DMS153 (cell line): ENCODE results near the gene LAMA2.

Experiments
- DNase-seq: peaks from one replicate; lab custom pipeline; 2025; lab: John Stamatoyannopoulos, UW

The LAMA2 gene

DNA sequence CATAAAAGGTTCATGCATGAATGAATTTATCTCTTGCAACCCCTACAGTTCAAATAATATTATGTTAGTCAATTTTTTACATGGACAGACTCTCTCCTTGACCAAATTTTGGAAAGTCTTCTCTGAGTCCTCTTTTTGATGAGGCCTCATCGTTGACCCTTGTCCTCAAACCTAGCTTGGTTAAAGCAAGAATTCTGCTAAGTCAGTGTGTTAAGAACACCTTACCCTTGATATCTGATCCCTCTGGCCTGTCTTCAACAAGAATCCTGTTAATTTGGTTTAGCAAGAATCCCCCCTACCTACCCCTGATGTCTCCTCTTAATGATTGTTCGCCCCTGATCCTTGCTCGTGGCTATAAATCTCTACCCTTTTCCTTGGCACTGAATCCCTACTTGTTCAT is 301.4 kb downstream of the LAMA2 start:
- no peak for DNase-seq

DNA sequence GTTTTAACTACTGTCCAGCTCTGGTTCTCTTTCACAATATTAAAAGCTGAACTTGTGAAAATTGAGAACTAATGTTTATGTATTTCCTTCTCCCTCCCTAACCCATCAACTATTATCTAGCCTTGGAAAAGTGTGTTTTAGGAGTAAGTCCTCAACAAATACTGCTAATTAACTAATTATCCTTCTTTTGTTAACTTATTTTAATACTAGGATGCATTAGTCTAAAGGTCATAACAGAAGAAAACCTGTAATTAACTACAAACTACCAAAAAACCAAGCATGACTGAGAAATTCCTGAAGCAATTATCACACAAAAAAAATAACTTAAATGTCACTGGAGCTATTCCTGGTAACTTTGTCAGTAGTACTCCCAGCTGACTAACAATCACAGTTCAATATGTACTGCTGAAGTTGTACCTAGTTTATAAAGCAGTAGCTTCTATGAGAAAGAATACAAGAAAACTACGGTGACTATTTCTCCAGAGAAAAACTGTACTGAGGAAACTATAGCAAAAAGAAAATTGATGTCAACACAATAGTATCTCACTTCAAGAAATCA is 301.9 kb downstream of the LAMA2 start:
- no peak for DNase-seq

DNA sequence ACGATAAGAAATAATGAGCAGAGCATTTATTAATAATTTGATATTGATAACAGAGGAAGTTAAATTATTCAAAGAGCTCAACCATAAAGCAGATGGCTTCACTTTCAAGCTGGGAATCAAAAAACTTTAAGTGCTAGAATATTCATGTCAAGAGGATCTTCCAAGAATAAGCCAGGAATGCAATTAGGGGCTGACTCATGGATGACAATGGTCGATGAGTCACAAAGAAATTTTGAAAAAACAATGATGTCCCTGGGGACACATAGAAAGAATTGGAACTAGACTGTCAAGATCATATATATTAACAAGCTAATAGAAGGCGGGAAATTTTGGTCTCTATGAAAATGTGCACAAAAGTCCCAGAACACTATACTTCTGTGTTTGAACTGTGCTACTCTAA is 304.1 kb downstream of the LAMA2 start:
- DNase-seq, result no peak

DNA sequence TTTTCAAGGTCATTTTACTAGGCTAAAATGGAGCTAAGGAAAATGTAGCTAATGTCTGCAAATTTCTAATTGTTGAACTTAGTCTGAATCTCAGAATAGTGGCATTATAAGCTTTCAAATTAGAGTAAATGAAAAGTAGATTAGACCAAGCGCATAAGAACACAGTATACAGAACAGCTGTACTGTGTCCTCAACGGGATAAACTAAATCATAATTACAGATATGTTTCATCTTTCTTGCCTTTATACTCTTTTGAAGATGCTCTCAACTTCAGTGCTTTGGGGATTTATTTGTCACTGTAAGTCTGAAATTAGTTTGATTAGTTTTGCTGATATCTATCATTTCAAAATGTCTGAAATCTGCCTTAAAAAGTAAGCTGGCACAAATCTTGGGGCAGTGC is 305.4 kb downstream of the LAMA2 start:
- DNase-seq, result no peak

DNA sequence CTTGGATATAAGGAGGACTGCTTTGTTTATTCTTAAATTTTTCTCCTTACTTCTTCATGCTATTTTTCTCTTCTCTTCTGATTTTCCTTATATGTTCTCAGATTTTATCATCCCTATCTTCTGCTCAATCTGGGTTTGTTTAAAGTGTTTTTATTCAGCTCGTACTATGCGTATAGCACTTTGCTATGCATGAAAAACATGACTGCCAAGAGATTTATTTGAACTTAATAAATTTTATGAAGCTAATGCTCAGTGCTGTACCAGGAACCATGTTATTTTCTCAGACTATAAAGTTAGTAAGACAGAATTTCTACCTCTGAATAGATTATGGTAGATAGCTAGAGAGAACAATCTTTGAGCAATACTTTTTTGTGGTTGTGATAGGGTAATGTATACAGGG is 305.9 kb downstream of the LAMA2 start:
- no peak for DNase-seq

DNA sequence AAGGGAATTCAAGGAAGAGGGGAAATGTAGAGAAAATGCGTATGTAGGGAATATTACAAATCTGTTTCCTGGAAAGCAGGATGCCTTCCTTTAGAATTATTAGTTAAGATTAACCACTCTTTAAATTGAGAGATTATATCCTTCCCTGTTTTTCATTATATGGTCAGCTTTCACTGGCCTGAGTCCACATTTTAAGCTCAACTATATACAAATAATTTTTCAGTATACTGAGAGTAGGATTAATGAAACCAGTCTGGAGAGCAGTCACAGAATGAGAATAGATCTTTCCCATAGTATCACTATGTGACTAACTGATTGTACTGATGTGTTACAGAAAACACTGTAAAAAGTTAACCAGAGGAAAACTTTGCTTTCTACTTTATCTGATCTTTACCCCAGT is 306.3 kb downstream of the LAMA2 start:
- DNase-seq, result no peak

DNA sequence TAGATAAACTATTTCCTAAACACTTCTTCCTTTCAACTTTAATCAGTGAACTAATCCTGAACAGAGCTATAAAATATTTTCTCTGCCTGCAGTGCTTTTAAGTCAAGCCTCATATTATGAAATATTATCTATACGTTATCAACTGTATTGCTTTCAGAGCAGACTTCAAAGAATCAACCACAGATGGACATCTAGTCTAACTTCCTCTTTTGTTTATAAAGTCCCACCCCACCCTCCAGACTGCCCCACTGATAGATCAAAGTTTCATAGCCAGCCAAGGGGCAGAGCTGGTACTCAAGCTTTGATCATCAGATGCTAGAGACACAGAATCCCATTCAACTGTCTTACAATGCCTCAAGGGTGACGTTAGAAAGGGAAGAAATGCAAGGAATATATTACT is 308.3 kb downstream of the LAMA2 start:
- DNase-seq, result no peak

DNA sequence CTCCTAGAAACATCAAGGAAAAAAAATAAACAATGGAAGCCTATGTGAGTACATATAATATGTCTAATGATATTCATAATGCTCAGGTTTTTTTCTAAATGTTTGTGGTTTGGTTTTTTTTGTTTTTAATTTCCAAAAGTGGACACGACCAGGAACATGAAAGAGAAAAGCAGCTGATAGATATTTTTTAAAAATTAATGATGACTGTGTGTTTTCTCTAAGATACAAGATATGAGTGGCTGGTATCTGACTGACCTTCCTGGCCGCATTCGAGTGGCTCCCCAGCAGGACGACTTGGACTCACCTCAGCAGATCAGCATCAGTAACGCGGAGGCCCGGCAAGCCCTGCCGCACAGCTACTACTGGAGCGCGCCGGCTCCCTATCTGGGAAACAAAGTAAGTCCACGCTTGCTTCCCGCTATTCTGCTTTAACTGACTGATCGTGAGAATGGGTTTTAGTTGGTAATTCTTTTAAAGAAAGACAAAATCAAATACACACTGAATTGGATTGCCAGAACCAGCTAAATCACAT is 309.6 kb downstream of the LAMA2 start:
- DNase-seq, result no peak

DNA sequence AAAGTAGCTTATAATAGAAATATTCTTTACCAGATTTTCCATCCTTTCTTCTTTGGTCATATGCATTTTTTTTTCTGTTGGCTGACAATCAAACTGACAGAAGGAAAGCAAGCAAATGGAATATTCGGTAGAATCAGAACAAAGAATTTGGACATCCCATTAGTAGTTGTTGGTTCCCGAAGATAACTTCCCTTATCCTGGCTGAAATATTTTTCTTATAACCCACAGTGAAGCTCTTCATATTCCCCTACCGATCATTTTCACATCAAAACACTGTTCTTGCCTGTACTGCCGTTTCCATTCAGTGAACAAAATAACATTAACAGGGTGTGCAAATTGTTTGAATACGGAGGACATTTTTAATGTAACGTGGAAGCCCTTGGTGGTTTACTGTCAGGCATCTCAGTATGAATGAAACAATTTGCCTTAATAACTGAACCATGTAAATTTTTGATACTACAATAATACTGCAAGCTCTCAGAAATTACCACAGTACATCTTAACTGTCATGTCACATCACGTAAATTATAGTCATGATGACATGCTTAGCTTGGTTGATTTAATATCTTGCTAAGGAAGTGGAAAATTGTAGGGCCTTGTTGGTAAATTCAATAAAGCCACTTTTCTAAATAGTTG is 311.5 kb downstream of the LAMA2 start:
- DNase-seq, result no peak

DNA sequence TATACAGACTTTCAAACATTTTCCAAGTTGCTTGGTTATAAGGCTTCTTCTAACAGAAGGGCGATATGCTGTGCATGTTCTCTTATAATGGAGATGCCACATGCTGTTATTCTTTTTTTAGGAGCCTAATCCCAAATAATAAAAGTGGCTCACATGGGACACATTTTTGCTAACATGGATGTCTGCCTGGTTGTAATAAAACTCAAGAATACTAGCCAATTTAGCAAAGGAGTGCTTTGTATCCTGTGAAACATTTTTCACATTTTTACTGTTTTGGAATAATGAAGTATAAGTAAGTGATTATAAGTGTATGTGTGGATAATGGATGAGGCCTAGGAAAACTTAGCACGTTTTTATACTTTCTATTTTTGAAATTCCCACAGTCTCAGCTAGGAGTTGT is 312.2 kb downstream of the LAMA2 start:
- no peak for DNase-seq

DNA sequence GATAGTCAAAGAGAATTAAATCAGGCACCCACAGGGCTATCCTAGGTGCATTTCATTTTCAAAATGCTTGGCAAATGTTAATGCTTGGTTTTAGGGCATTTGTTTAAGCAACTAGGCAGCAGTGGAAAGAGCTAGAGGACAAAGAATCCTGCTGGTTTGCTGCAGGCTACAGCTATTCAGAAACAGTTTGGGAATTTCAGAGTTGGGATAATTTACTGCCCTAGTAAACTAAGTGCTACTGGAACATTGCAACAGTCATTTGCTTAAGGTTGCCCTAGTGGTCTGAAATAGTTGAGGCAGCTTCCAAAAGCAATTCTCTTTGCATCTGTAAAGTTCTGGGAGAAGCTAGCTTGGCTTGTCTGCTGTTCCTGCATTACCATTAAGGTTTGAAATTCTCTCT is 312.7 kb downstream of the LAMA2 start:
- no peak for DNase-seq

DNA sequence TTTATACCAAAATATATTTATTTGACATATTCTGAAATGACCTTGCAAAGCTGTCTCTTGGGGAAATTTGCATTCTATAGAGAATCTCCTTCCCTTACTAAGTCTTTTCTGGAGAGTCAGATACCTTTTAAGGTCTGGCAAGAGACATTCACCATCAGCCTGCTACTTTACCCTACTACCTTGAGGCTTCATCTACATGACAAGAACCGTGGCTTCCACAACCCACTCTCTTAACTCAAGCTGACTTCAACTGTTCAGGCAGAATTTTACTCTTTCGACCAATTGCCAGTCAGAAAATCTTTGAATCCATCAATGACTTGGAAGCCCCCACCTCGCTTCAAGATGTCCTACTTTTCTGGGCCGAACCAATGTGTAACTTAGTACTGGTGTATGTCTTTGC is 314.2 kb downstream of the LAMA2 start:
- DNase-seq, result no peak

DNA sequence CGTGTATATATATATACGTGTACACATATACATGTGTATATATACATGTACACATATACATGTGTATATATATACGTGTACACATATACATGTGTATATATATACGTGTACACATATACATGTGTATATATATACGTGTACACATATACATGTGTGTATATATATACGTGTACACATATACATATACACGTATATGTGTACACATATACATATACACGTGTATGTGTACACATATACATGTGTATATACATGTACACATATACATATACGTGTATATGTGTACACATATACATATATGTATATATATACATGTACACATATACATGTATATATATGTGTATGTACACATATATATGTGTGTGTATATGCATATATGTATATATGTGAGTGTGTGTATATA is 317.2 kb downstream of the LAMA2 start:
- DNase-seq, result no peak

DNA sequence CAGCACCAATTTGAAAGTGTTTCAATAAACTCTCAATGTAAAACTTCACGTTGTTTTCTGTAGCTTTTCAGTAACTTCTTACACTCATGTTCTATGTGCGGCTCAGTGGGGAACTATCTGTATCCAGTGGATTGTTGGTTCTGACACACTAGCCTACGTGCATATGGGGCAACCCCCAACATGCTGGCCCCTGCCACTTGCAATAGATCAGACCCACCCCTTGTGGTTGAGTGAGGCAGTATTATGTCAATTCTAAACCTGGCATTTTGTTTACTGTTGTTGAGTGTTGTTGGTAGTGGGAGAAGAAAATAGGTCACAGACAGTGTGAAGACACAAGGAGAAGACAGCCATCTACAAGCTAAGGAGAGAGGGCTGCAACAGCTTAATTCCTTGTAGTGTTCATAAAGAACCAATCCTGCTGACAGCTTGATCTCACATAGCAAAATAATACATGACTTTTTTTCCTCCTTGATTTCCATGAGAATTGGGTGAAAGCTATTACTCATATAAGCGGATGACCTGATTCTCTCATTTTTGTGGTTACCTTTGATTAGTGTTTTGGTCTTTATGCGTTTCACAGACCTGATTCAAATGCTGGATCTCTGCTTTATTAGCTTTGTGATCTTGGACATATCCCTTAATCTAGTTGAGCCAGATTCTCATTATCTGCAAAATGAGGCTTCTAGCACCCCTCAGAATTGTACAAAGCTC is 320.4 kb downstream of the LAMA2 start:
- DNase-seq, result no peak

DNA sequence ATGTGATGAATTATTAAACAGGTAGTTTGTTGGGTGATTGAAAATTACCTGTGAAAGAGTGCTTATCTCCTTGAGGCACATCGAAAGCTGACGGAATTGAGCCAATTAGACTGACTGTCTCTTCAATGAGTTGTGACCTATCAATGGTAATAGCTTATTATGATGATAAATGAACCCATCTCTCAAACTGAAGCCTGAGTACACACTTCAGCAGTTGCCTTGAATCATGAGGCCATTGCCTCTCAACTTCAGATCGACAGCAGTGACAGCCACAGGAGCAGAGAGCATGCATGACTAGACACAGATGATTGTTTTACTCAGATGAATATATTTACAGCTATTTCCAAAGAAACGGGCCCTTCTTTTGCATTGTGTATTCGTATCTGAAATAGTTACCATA is 323.9 kb downstream of the LAMA2 start:
- DNase-seq, result peak; percentile 6

DNA sequence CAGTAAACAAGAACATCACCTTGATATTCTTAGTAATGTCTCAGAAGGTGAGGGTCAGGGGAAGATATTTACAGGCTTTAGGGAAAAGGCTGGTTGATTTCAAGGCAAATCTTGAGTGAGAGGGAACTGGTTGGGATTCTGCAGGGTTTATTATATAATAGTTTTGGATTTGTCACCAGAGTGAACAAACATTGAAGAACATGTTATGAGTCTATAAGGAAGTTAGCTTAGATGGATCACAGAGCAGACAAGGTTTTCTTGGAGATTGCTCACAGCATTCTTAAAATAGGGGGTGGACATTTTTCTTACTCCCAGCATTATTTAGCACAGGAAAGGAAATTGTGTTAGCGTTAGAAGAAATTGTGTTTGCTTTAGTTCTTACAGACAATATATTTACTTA is 324.9 kb downstream of the LAMA2 start:
- DNase-seq, result no peak

DNA sequence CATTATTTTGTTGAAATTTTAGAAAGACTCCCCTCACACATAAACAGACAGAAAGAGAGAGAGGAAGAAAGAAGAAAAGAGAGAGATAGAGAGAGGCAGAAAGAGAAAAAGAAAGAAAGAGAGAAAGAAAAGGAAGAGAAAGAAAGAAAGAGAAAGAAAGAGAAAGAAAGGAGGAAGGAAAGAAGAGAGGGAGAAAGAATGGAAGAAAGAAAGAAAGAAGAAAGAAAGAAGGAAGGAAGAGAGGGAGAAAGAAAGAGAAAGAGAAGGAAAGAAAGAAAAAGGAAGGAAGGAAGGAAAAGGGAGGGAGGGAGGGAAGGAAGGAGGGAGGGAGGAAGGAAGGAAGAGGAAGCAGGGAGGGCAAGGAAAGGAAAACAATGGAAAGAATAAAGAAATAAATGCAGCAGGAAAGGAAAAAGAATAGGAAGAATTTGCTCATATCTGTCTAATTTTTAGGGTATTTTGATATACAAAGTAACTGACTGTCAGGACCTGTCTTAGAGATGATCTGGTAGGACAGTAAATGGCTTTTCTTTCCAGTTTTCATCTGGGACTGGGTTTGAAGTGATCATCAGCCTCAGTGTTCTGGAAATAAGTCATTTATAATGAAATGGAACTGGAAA is 325.6 kb downstream of the LAMA2 start:
- no peak for DNase-seq

DNA sequence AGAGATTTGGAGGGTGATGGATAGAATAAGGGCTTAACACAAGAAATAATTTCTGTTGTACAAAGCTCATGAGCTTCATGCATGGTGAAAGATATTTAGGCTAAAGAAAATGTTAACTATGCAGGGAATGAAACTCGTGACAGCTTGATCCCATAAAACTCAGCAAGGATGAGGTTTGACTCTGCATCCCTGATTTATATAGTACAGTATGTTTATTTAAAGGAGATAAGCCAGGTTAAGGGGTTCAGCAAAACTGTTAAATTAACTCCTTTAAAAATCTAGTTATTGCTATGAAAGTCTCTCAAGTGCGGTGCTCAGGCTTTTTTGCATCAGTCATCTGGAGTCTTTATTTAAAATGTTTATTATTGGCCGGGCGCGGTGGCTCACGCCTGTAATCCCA is 326.4 kb downstream of the LAMA2 start:
- DNase-seq, result no peak

DNA sequence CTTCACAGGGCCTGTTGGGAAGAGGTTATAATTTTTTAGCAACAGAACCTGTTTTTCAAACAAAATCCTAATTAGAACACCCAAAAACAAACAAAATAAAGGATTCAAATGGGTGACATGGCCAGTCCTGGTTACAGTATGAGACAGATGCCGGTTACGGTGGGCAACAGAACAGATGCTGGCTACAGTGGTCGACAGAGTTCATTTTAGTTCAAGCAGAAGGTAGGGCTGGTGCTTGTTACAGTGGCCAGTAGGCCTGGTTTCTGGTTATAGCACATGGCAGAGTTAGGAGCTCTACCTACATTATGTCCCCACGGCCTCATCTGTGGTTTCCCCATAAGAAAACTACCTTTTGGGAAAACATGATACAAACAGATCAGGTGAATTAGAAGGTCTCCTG is 327.7 kb downstream of the LAMA2 start:
- DNase-seq, result no peak

DNA sequence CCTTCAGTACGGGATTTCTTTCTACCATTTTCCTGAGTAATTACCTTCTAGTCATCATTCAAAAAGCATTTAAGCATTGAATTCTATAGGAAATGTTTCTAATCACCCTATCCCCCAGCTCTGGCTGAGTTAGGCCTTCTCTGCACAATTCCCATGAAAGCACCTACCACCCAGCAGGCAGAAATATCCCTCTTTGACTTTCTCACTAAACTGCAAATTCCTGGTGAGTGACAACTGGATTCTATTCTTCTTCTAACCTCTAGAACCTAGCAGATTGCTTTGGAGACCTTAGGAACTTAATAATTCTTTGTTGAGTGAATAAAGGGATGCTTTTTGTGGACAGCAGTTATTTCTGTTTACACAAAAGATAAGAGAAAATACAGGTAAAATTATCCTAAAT is 328.7 kb downstream of the LAMA2 start:
- DNase-seq, result no peak

DNA sequence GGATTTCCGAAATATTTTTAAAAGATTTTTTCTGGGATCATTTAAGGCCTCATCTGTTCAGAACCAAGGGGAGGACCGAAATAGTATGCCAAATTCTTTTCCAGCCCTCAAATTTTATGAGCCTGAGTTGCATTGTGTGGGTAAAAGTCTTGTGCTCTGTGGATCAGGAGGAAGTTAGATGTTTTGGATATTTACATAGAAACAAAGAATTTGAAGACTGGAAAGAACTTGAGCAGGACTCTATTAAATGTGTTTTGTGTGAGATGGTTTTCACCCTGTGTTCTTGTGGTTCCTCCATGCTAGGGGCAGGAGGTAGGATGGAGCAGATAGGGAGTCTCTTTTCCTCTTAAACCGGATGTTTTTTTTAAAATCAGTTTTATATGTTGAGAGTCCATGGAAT is 329.1 kb downstream of the LAMA2 start:
- no peak for DNase-seq

DNA sequence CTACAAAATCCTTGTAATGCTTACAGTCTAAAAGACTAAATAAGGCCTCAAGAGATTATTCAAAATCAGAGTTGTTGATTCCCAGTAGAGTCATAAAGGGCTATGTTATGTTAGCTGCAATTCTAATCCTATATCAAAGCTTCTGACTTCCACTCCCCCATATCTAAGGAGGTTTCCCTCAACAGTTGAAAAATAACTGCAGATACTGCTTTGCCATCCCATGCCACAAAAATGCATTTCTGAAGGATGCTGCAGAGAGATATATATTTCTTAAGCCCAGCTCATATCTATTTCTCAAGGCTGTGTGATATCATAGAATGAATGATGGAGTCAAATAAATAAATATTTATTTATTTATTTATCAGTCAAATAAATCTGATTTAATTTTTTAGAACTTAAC is 332.3 kb downstream of the LAMA2 start:
- DNase-seq, result no peak

DNA sequence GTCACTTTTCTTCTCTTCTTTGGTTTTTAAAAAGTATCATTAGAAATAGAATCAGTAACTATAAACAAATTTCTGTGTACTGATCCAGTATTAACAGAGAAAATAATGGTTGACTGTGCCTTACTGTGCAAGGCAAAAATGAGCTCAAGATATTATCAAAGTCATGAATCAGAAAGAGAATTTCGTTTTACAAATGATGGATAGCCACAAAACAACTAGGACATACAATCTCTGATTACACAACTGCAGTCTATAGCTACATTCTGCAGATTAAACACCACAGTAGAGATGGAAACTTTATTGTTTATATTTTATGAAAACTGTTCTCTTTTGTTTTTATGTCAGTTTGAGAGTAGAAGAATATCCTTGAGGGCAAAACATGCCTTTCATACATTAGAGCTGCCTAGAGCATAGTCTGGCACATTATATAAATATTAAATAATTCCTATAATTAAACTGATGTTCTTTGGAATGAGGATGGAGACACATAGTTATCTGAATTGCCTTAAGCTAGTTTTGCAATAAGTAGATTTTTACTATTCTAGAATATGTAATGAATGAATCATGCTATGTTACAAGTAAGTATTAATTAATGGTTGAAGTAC is 333.1 kb downstream of the LAMA2 start:
- DNase-seq, result no peak
